GM21526 (cell line): ENCODE measurements around the gene SEC14L6.

Experiments used
- ATAC-seq: cut with Tn5 transposase; IDR thresholded peaks from one replicate; pipeline ENCODE4 v1.9.1; 2021; ENCODE audit warnings: moderate library complexity; ENCODE audit not compliant: unreplicated experiment, low FRiP score

Gene SEC14L6

GRCh38 chr22:30502911-30503310 is 43.6 kb downstream of the SEC14L6 start:
- no peak for ATAC-seq

GRCh38 chr22:30502153-30502552 is 44.4 kb downstream of the SEC14L6 start:
- no peak for ATAC-seq

- no peak for ATAC-seq
Measured at GRCh38 chr22:30500628-30501027, 45.9 kb downstream of the SEC14L6 start.

DNA sequence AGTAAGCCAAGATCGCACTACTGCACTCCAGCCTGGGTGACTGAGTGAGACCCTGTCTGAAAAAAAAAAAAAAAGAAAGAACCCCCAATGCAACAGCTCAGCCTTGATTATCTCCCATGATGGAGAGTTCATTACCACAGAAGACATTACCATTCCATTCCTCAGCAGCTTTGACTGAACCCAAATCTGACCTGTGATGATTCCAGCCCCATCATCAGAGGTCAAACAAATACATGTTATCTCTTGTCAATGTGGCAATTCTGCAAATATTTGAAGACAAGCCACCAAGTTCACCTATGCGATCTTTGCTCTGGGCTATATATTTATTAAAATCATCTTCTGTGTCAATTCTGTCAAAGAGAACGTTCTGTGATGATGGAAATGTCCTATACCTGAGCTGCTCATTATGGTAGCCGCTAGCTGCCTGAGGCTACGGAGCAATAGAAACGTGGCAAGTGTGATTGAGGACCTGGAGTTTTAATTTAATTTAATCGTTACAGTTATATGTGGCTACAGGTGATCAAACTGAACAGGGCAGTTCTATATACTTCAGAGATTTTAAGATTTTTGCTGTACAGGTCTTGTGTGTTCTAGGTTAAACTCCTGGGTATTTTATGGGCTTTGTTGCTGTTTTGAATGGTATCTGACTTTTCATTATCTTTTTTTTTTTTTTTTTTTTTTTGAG is 48.9 kb downstream of the SEC14L6 start:
- no peak for ATAC-seq

DNA sequence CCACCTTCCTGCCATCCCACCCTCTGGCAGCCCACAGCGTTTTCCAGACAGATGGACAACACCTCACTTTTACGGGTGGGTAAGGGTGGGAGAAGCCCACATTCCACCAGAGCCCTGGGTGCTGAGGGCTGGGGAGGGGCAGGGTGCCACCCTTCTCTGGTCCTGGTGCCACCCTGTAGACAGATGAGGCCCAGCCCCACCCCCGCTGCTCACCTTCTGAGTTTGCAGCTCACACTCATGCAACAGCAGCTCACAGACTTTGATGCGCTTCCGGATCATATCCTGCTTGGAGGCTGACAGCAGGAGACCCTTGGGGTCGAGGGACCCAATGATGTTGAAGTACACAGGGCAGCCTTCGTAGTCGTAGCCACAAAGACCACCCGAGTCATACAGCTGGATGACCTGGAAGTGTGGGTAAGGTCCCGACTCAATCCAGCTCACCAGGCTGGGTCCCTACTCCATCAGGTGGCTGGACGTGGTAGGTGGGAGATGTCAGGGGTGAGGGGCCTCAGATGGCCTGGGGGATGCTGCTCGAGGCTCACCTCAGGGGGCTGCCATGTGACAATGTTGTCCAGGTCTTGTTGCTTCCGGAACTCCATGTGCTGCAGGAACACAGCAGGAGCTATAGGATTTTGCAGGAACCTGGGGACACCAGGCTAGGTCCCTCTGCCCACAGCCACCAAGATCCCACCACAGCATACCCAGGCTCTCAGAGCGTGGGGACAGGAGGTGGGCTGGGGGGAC is 51.3 kb downstream of the SEC14L6 start:
- ATAC-seq, result no peak

- ATAC-seq, result no peak
Measured at GRCh38 chr22:30492144-30492543, 54.4 kb downstream of the SEC14L6 start.

- no peak for ATAC-seq
Measured at GRCh38 chr22:30491381-30491780, 55.2 kb downstream of the SEC14L6 start.

DNA sequence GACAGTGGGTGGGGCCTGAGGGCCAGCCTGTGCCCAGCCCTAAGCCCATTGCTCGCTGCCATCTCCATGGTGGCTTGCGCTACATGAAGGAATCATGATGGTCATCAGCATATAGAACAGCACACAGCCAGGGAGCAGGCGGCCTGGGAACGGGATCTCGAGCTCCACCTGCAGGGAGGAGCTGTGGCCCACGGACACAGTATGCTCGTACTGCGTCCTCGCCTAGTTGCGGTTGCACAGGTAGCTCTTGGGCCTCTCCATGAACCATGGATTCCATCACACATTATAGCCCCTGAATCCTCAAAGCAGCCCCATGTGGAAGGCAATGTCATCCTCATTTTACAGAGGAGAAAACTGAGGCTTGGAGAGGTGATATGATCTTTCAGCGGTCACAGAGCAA is 56.1 kb downstream of the SEC14L6 start:
- ATAC-seq, result no peak

GRCh38 chr22:30488121-30488520 is 58.4 kb downstream of the SEC14L6 start:
- ATAC-seq, result no peak

- no peak for ATAC-seq
Measured at GRCh38 chr22:30486661-30487115, 59.9 kb downstream of the SEC14L6 start.

GRCh38 chr22:30486118-30486517 is 60.4 kb downstream of the SEC14L6 start:
- no peak for ATAC-seq

DNA sequence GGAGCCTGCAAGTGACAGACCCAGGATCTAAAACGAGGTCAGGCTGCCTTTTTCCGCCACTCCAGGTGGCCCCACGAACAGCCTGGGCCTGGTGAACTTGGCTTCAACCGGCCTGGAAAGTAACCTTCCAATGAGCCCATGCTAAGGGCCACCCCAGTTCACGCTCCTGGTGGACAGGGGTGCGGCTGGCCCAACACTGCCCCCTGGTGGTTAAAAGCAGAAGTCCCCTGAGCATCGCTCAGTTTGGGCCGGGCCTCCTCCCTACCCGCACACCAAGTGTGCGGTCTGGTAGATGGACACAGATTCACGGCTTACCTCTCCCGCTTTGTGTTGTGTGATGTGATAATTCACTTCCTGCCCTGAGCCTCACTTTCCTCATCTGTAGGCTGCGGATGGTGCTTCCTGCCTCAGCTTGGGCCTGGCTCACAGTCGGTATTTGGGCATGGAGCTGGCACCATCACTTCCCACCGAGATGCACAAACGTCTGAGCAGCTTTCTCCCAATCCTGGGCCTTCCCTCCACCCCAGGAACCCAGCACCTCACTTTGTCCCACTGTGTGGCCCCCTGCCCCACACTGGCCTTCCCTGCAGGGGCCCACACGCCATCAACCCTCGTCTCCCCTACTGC is 61.1 kb downstream of the SEC14L6 start:
- no peak for ATAC-seq

GRCh38 chr22:30483169-30483568 is 63.4 kb downstream of the SEC14L6 start:
- ATAC-seq, result no peak

GRCh38 chr22:30481711-30482110 is 64.8 kb downstream of the SEC14L6 start:
- no peak for ATAC-seq

DNA sequence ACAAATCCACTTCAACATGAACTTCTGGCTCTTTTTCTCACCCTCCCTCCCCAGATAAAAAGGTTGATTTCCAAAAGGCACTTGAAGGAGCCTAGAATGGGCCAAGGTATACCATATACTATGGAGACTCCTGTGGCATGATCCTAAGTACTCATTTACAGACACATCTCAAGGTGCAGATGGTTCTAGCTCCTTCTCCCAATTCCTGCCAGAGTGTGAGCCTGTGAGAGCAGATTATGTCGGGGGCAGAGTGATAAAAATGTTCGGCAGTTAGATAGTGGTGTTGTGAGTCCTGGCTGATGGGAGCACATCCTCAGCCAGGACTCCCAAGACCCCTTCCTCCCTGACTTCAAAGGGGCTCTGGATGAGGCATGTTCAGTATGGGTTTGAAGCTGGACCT is 66.6 kb downstream of the SEC14L6 start:
- ATAC-seq, result no peak

DNA sequence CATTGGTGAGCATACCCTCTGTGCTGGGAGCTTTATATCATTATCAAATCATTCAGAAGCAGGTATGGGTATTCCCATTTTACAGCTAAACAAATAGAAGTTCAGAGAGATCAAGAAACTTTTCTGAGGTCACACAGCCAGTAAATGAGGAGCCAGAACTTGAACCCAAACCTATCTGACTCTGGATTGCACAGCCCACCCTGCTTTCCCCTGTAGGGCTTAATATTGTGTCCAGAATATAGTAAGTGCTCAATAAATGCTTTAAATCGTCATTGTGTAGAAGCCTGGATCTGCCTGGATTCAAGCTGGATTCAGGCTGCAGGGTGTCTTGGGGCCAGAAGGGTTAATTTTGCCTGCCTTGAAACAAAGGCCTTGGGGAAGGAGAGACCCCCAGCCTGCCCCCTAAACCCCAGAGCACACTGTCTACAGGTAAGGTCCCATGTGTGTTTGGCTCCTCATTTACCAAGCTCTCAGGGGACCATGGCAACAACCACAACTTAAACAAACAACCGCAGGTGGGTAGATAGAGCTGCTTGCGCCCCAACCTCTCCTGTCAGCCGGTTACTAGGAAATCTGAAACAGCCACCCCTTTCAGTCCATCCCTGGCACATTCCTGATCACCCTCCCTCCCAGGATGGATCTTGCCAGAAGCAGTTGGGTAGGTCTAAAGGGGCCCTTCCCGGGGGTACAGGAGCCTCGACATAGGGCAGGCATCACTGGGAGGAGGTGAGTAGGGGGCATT is 71.7 kb downstream of the SEC14L6 start:
- no peak for ATAC-seq

DNA sequence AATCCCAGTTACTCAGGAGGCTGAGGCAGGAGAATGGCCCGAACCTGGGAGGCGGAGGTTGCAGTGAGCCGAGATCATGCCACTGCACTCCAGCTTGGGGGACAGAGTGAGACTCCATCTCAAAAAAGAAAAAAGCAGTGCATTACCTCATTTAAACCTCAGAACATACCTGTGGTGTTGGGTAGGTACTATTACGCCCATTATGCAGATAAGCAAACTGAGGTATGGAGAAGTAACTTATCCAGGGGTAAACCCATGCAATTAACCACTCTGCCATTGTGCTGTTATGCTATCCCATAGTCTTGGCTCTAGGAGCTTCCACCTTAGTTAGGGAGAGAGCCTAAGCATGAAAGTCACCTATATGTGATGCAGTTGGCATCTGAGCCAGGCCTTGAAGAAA is 72.4 kb downstream of the SEC14L6 start:
- ATAC-seq, result no peak

DNA sequence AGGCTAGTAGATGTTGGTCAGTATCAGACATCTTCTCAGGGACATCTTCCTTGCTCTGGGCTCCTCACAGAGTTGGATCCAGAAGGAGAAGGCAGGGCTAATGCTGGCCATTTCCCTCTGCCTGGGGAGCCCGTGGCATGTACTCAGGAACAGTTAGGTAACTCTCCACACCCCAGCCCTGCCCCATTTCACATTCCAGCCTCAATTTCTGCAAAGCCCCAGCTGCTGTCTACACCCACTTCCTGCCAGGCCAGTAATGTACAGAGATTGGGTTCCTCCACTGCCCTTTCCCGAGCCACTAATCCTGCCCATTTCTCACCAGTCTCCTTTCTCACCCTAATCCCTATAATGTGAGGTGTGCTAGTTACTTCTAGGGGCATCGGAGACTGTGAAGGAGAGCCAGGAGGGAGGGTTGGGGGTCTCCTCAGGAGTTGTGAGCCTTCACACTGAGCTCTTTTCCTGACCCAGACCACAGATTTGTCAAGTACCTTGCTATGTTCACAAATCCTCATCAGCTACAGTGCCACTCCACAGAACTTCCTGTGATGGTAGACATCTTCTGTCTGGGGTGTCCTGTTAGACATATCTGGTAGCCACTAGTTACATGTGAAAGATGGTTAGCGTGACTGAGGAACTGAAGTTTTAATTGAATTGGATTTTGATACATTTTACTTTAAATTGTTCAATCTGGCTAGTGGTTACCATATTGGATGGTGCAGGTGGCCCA is 73.4 kb downstream of the SEC14L6 start:
- no peak for ATAC-seq
